Panc1 (cell line): ENCODE data around the gene APLP2. TPM values are rescaled to one million over a fixed set of nuclear protein-coding genes. Genes with fewer than 3 reads are reported as not detected.
"Not testable (repeated sequence)": the region's sequence is repeated elsewhere in the genome, so short reads cannot be mapped to it uniquely, and the experiment has no call there.

Experiments
- ATAC-seq: fragments of 200-7000 bp; cut with Tn5 transposase; 2 replicates; pipeline ENCODE4 v1.9.1; 2020; ENCODE audit warnings: mild to moderate bottlenecking, moderate library complexity
- BruUV-seq: library from RNA; stranded (reverse); fragments of 400-500 nt; replicated peaks from 2 replicates; lab custom pipeline; 2021; lab: Mats Ljungman, UMichigan
- CTCF ChIA-PET: fragments of 300-600 bp; sonication (Branson Sonifier 250); formaldehyde crosslinking; loops from one replicate; lab custom pipeline; 2022; ENCODE audit warnings: antibody characterized with exemption; lab: Charles Lee
- POLR2A ChIA-PET: fragments of 300-600 bp; sonication (Branson Sonifier 250); formaldehyde crosslinking; loops from one replicate; lab custom pipeline; 2022; ENCODE audit warnings: antibody characterized with exemption; lab: Charles Lee
- DNase-seq: peaks from one replicate; pipeline ENCODE4 v3.0.0-alpha.2; 2010; ENCODE audit warnings: low read depth, low spot score
- H3K27ac ChIP-seq: 2 replicates; pipeline ENCODE4 v1.5.1; 2011; ENCODE audit warnings: mild to moderate bottlenecking, low read length, inconsistent platforms
- H3K27me3 ChIP-seq: fragments of 200-500 bp; sonication (Bioruptor generic); 2 replicates; pipeline ENCODE4 v1.6.0; 2014; ENCODE audit warnings: low read length, inconsistent platforms; ENCODE audit not compliant: control insufficient read depth, insufficient read depth
- H3K36me3 ChIP-seq: fragments of 200-500 bp; sonication (Bioruptor generic); 2 replicates; pipeline ENCODE4 v1.5.1; 2014; ENCODE audit warnings: inconsistent platforms, mild to moderate bottlenecking, low read length, moderate library complexity; ENCODE audit not compliant: control insufficient read depth, insufficient read depth
- H3K4me1 ChIP-seq: 2 replicates; pipeline ENCODE4 v1.5.1; 2011; ENCODE audit warnings: inconsistent platforms, mild to moderate bottlenecking, low read length, moderate library complexity; ENCODE audit not compliant: control insufficient read depth, insufficient read depth
- H3K4me3 ChIP-seq, 2 experiments: 2 replicates each; pipeline ENCODE4 v1.5.1; 2011 to 2012; ENCODE audit warnings: low read depth in 2 of 2, low read length in 2 of 2, mild to moderate bottlenecking in 2 of 2, inconsistent platforms in 1 of 2, moderate library complexity in 1 of 2
- H3K9me3 ChIP-seq: fragments of 200-500 bp; sonication (Bioruptor generic); 2 replicates; pipeline ENCODE4 v1.5.1; 2014; ENCODE audit warnings: low read depth, mild to moderate bottlenecking, inconsistent platforms, low read length, moderate library complexity; ENCODE audit not compliant: control insufficient read depth, insufficient read depth
- POLR2AphosphoS5 ChIP-seq: IDR thresholded peaks from 2 replicates; pipeline ENCODE4 v1.6.1; 2012; ENCODE audit warnings: mild to moderate bottlenecking, low read depth, low read length, moderate library complexity
- SIN3A ChIP-seq: IDR thresholded peaks from 2 replicates; pipeline ENCODE4 v1.6.1; 2012; ENCODE audit warnings: low read depth, mild to moderate bottlenecking, low read length, moderate library complexity, borderline replicate concordance; ENCODE audit not compliant: insufficient read depth
- TCF7L2 ChIP-seq: IDR thresholded peaks from 2 replicates; pipeline ENCODE4 v1.6.1; 2011; ENCODE audit warnings: mild to moderate bottlenecking, low read depth, low read length, inconsistent platforms
- in situ Hi-C: cut with HindIII; loops from 2 replicates; pipeline ENCODE4 v1.10.0; 2016; ENCODE audit warnings: low sequenced_read_pairs, low pct_unique_long_range_greater_than_20kb
- intact Hi-C: fragments of 100-400 bp; cut with micrococcal nuclease; formaldehyde crosslinking; loops from one replicate; pipeline ENCODE4 v1.10.0; 2022; ENCODE audit not compliant: unreplicated experiment
- total RNA-seq: library from RNA; stranded (reverse); gene quantifications from one replicate; pipeline ENCODE4 v1.2.1, GENCODE V29; 2021; ENCODE audit not compliant: unreplicated experiment
- TF ChIP-seq, protein P1 (sequence below), 2 experiments: IDR thresholded peaks; 2 replicates each; pipeline ENCODE4 v1.6.1; 2011 to 2012; ENCODE audit warnings: low read depth in 2 of 2, control low read depth in 1 of 2, low read length in 1 of 2, mild to moderate bottlenecking in 1 of 2, moderate library complexity in 1 of 2; ENCODE audit not compliant: insufficient read depth in 1 of 2
- TF ChIP-seq, protein P2 (sequence below): fragments of 450-650 bp; IDR thresholded peaks from 2 replicates; pipeline ENCODE4 v1.5.1; 2017; ENCODE audit warnings: mild to moderate bottlenecking

Gene APLP2
- total RNA-seq, 1 experiment from 2014 or later, result 589 TPM

DNA sequence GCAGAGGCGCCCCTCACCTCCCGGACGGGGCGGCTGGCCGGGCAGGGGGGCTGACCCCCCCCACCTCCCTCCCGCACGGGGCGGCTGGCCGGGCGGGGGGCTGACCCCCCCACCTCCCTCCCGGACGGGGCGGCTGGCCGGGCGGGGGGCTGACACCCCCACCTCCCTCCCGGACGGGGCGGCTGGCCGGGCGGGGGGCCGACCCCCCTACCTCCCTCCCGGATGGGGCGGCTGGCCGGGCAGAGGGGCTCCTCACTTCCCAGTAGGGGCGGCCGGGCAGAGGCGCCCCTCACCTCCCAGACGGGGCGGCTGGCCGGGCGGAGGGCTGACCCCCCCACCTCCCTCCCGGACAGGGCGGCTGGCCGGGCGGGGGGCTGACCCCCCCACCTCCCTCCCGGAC is 21.5 kb downstream of the APLP2 start:
- H3K27ac ChIP-seq, in situ Hi-C loops, H3K4me3 ChIP-seq, DNase-seq, BruUV-seq, POLR2A ChIA-PET, H3K9me3 ChIP-seq, intact Hi-C loops, H3K27me3 ChIP-seq, H3K36me3 ChIP-seq, ATAC-seq, CTCF ChIA-PET: not testable (repeated sequence)
- peaks cover 50% of the 10 kb centered on the region for H3K4me1 ChIP-seq

GRCh38 chr11:130092661-130093060 is 23.0 kb downstream of the APLP2 start:
- Histone ChIP-seq H3K36me3 (no peaks in the 10 kb centered on the region), H3K4me3 (no peak overlapping the region), H3K27ac (peak overlapping the region; percentile 40; the same call in 1 of the 2 replicates), H3K27me3 (no peaks in the 10 kb centered on the region), H3K4me1 (peaks cover 50% of the 10 kb centered on the region), H3K9me3 (no peaks in the 10 kb centered on the region)
- in situ Hi-C loops, result no loop called here
- BruUV-seq, result no TSS peak
- intact Hi-C loops, result no loop called here
- no peak for ATAC-seq
- DNase-seq, result no peak
- ChIA-PET CTCF (interaction anchor here (0.6 kb wide), 1 partner anchor 246 kb away, joined by 4 read pairs; no protein-coding TSS in a partner anchor), POLR2A (no interaction called here)
- TF ChIP-seq SIN3A (no peak), POLR2AphosphoS5 (no peak), TCF7L2 (no peak)
- TF ChIP-seq, protein P1, sequence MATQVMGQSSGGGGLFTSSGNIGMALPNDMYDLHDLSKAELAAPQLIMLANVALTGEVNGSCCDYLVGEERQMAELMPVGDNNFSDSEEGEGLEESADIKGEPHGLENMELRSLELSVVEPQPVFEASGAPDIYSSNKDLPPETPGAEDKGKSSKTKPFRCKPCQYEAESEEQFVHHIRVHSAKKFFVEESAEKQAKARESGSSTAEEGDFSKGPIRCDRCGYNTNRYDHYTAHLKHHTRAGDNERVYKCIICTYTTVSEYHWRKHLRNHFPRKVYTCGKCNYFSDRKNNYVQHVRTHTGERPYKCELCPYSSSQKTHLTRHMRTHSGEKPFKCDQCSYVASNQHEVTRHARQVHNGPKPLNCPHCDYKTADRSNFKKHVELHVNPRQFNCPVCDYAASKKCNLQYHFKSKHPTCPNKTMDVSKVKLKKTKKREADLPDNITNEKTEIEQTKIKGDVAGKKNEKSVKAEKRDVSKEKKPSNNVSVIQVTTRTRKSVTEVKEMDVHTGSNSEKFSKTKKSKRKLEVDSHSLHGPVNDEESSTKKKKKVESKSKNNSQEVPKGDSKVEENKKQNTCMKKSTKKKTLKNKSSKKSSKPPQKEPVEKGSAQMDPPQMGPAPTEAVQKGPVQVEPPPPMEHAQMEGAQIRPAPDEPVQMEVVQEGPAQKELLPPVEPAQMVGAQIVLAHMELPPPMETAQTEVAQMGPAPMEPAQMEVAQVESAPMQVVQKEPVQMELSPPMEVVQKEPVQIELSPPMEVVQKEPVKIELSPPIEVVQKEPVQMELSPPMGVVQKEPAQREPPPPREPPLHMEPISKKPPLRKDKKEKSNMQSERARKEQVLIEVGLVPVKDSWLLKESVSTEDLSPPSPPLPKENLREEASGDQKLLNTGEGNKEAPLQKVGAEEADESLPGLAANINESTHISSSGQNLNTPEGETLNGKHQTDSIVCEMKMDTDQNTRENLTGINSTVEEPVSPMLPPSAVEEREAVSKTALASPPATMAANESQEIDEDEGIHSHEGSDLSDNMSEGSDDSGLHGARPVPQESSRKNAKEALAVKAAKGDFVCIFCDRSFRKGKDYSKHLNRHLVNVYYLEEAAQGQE (IDR thresholded peaks at IDR 0.05; ENCODE audit: insufficient read depth in 1 of 2, low read depth in 2 of 2, low read length in 1 of 2), result no peak
- TF ChIP-seq, protein P2, sequence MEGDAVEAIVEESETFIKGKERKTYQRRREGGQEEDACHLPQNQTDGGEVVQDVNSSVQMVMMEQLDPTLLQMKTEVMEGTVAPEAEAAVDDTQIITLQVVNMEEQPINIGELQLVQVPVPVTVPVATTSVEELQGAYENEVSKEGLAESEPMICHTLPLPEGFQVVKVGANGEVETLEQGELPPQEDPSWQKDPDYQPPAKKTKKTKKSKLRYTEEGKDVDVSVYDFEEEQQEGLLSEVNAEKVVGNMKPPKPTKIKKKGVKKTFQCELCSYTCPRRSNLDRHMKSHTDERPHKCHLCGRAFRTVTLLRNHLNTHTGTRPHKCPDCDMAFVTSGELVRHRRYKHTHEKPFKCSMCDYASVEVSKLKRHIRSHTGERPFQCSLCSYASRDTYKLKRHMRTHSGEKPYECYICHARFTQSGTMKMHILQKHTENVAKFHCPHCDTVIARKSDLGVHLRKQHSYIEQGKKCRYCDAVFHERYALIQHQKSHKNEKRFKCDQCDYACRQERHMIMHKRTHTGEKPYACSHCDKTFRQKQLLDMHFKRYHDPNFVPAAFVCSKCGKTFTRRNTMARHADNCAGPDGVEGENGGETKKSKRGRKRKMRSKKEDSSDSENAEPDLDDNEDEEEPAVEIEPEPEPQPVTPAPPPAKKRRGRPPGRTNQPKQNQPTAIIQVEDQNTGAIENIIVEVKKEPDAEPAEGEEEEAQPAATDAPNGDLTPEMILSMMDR, result no peak

DNA sequence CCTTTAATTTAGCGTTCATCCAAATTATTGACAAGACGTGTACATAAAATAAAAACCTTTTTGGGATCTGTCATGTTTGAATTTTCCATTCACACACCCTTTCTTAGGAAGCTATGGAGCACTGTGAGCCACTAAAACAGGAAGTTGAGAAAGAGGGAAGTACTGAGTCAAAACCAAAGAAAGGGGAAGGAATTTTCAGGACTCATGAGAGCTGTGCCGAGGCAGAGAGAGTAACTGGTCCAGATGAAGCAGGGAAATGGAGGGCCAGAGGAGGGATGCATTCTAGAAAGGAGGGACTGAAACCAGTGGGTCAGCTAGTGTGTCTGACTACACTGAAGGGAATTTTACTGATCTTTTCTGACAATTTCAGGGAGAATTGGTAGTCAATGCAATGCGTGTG is 24.9 kb downstream of the APLP2 start:
- BruUV-seq, result no TSS peak
- DNase-seq (no peak), ATAC-seq (no peak)
- Histone ChIP-seq H3K27ac (no peak overlapping the region), H3K9me3 (no peaks in the 10 kb centered on the region), H3K36me3 (no peaks in the 10 kb centered on the region), H3K4me3 (no peak overlapping the region), H3K4me1 (peaks cover 45% of the 10 kb centered on the region), H3K27me3 (no peaks in the 10 kb centered on the region)
- ChIA-PET CTCF (no interaction called here), POLR2A (interaction anchor here (0.6 kb wide), 1 partner anchor 163 kb away, joined by 8 read pairs; no protein-coding TSS in a partner anchor)
- TF ChIP-seq SIN3A (no peak), TCF7L2 (no peak), POLR2AphosphoS5 (no peak)
- TF ChIP-seq, protein P2, result no peak
- TF ChIP-seq, protein P1 (IDR thresholded peaks at IDR 0.05; ENCODE audit: insufficient read depth in 1 of 2, low read depth in 2 of 2, low read length in 1 of 2), result no peak
- in situ Hi-C loops, result no loop called here
- intact Hi-C loops, result no loop called here
